DMS153 treated with DMSO at 0.1 percent for 48 hours (cell line): ENCODE data around the gene PAQR9.

ENCODE experiments used
- DNase-seq: peaks from one replicate; lab custom pipeline; 2025; ENCODE audit not compliant: unreplicated experiment; lab: John Stamatoyannopoulos, UW

PAQR9 gene

GRCh38 chr3:142926368-142926944, 37.0 kb downstream of the PAQR9 start:
- DNase-seq, result no peak

GRCh38 chr3:142925140-142925539, 38.3 kb downstream of the PAQR9 start:
- DNase-seq, result no peak

DNA sequence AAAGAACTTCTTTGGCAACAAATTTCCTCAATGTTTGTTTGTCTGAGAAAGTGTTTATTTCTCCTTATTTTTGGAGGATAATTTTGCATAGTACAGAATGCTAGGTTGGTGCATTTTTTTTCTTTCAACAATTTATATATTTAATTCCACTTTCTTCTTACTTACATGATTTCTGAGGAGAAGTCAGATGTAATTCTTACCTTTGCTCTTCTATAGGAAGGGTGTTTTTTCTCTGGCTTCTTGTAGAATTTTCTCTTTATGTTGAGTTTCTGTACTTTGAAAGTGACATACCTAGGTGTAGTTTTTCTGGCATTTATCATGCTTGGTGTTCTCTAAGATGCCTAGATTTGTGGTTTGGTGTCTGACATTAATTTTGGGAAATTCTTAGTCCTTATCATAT, 39.8 kb downstream of the PAQR9 start:
- no peak for DNase-seq

GRCh38 chr3:142916605-142917004, 46.9 kb downstream of the PAQR9 start:
- no peak for DNase-seq

DNA sequence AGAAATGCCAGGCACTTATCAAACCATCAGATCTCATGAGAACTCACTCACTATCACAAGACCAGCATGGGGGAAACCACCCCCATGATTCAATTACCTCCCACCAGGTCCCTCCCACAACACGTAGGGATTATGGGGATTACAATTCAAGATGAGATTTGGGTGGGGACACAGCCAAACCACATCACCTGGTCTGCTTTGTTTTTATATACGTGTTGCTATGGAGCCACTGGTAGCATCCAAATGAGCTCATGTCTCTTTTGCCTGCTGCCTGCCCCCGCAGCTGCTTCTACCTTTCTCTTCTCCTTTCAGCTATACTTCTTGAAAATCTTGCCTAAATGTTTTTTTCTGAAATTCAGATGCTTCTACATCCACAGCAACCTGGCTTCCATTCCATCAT, 47.8 kb downstream of the PAQR9 start:
- no peak for DNase-seq

DNA sequence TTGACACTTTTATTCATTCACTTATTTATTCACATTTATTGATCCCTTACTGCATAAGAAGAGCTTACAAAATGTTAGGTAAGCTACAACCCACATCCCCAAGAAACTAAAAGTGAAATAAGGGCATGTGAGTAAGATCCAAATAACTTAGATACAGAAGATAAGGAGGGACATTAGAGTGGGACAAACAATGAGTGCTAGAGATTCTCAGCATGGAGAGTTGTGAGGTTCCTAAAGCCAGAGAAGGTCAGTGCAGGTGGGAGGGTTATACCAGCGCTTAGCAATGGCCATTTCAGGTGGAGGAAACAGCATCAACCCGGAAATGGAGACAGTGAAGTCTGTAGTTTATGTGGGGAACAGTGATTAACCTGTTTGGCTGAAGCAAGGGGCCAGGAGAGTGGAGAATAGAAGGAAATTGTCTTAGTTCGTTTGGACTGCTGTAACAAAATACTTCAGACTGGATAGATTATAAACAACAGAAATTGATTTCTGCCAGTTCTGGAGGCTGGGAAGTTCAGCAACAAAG, 49.1 kb downstream of the PAQR9 start:
- DNase-seq, result no peak

DNA sequence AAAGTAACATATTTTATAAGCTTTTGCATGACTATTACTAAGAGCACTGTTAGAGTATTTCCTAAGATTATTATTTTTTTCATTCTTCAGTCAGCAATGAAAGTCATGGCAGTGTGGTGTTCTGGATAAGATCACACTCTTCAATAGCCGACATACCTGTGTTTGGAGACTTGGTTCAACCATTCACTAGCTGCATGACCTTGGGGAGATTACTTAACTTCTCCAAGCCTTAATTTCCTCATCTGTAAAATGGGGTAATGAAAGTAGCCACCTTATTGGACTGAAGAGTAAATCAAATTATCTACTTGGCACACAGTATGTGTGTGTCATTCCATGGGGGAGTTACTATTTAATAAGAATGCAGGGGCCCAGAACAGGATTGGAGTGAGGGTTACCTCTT, 50.0 kb downstream of the PAQR9 start:
- no peak for DNase-seq

DNA sequence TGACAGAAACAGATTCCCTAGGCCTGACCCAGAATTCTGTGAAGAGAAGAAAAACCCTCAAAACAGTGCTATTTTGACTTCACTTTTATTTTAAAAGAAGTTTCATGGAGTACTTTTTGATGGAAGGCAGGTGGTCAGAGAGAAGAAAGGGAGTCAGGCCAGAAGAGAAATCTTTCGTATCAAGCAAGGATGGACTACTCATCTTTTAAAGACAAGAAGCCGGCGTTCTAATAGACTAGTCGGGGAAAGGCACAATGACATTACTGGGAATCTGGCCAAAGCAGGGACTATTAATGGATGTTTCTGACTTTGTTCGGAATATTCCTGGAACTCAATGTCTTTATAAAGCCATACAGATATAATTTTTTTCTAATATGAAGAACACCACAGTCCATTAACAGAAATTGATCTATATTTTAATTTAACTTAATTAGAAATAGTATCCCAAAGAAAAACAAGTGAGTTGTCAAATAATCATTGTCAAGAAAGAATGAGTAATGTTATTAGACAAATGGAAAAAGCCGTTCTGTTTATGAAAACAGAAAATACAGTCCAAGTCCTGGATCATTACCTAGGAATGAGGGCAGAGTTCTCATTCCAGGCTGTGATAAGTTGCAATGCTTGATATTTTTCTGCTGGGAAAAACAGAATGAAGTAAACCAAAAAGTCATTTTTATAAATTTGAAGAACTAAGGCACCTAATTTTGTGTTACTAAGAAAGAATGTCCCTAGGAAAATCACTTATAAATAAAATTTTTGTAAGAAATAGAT, 50.9 kb downstream of the PAQR9 start:
- no peak for DNase-seq
